ENCODE results near the gene USO1. TPM values are rescaled to one million over a fixed set of nuclear protein-coding genes. Genes with fewer than 3 reads are reported as not detected.

The USO1 gene
- total RNA-seq, 1 experiment from 2014 or later = 33.9 TPM

- no peak overlapping the region for H3K27ac ChIP-seq
- H4K20me1 ChIP-seq (ENCODE audit: insufficient read depth) = no peaks in the 10 kb centered on the region
- H3K4me1 ChIP-seq (replicated peaks; ENCODE audit: insufficient read depth) = no peaks in the 10 kb centered on the region
- POLR2A ChIA-PET (ENCODE audit: unreplicated experiment) = no interaction called here
- H3K4me3 ChIP-seq = no peak overlapping the region
- intact Hi-C loops (cut with micrococcal nuclease; ENCODE audit: unreplicated experiment) = no loop called here
- no peaks in the 10 kb centered on the region for H3K36me3 ChIP-seq (ENCODE audit: low read depth)
- no TSS peak for BruUV-seq (replicated peaks)
- no peaks in the 10 kb centered on the region for H3K27me3 ChIP-seq (ENCODE audit: insufficient read depth, low read depth)
- no peak overlapping the region for H3K4me2 ChIP-seq
- no peaks in the 10 kb centered on the region for H3F3A ChIP-seq (ENCODE audit: insufficient read depth, low read depth)
- TF ChIP-seq CTCF (conservative IDR thresholded peaks at IDR 0.05) (no peak), EZH2 (IDR thresholded peaks at IDR 0.05; ENCODE audit: low read depth) (no peak)
- H3K9me2 ChIP-seq (ENCODE audit: insufficient read depth) = no peaks in the 10 kb centered on the region
- no peak overlapping the region for H2AFZ ChIP-seq
- DNase-seq = no peak
- CTCF ChIA-PET = no interaction called here
- no peaks in the 10 kb centered on the region for H3K79me2 ChIP-seq (ENCODE audit: low read depth)
- no peaks in the 10 kb centered on the region for H3K9me3 ChIP-seq (ENCODE audit: insufficient read depth, low read depth)
These were observed 109.9 kb downstream of the USO1 start for GRCh38 chr4:75834095-75834771.

- Histone ChIP-seq H3K4me3 (no peak overlapping the region), H3K9me3 (ENCODE audit: insufficient read depth, low read depth) (no peaks in the 10 kb centered on the region), H3K27me3 (ENCODE audit: insufficient read depth, low read depth) (no peaks in the 10 kb centered on the region), H4K20me1 (ENCODE audit: insufficient read depth) (no peaks in the 10 kb centered on the region), H3K4me2 (no peak overlapping the region), H3K4me1 (replicated peaks; ENCODE audit: insufficient read depth) (no peaks in the 10 kb centered on the region), H3K36me3 (ENCODE audit: low read depth) (no peaks in the 10 kb centered on the region), H3K79me2 (ENCODE audit: low read depth) (no peaks in the 10 kb centered on the region), H2AFZ (no peak overlapping the region), H3F3A (ENCODE audit: insufficient read depth, low read depth) (no peaks in the 10 kb centered on the region), H3K9me2 (ENCODE audit: insufficient read depth) (no peaks in the 10 kb centered on the region), H3K27ac (no peak overlapping the region)
- POLR2A ChIA-PET (ENCODE audit: unreplicated experiment) = no interaction called here
- CTCF ChIA-PET = no interaction called here
- DNase-seq = no peak
- intact Hi-C loops (cut with micrococcal nuclease; ENCODE audit: unreplicated experiment) = no loop called here
- BruUV-seq (replicated peaks) = no TSS peak
- TF ChIP-seq CTCF (conservative IDR thresholded peaks at IDR 0.05) (no peak), EZH2 (IDR thresholded peaks at IDR 0.05; ENCODE audit: low read depth) (no peak)
These were observed 110.4 kb downstream of the USO1 start for GRCh38 chr4:75834772-75835154.

GRCh38 chr4:75841641-75842520 lies 117.5 kb downstream of the USO1 start:
- Histone ChIP-seq H3F3A (ENCODE audit: insufficient read depth, low read depth) (peaks cover 15% of the 10 kb centered on the region), H3K9me3 (ENCODE audit: insufficient read depth, low read depth) (no peaks in the 10 kb centered on the region), H3K27me3 (ENCODE audit: insufficient read depth, low read depth) (no peaks in the 10 kb centered on the region), H2AFZ (no peak overlapping the region), H3K79me2 (ENCODE audit: low read depth) (no peaks in the 10 kb centered on the region), H3K9me2 (ENCODE audit: insufficient read depth) (no peaks in the 10 kb centered on the region), H4K20me1 (ENCODE audit: insufficient read depth) (no peaks in the 10 kb centered on the region), H3K36me3 (ENCODE audit: low read depth) (no peaks in the 10 kb centered on the region), H3K4me2 (no peak overlapping the region), H3K4me1 (replicated peaks; ENCODE audit: insufficient read depth) (peaks cover 23% of the 10 kb centered on the region), H3K27ac (no peak overlapping the region), H3K4me3 (no peak overlapping the region)
- ChIA-PET POLR2A (ENCODE audit: unreplicated experiment) (interaction anchor here (0.6 to 0.8 kb wide), 2 partner anchors 18 to 115 kb away, joined by 5 to 9 read pairs; no protein-coding TSS in a partner anchor), CTCF (no interaction called here)
- no peak for DNase-seq
- intact Hi-C loops (cut with micrococcal nuclease; ENCODE audit: unreplicated experiment) = no loop called here
- BruUV-seq (replicated peaks) = no TSS peak
- TF ChIP-seq EZH2 (IDR thresholded peaks at IDR 0.05; ENCODE audit: low read depth) (no peak), CTCF (conservative IDR thresholded peaks at IDR 0.05) (no peak)

Data from PC-9 (cell line).